Pancreas (tissue), 10 donors: ENCODE results near the gene THSD4. TPM values are rescaled to one million over a fixed set of nuclear protein-coding genes. Genes with fewer than 3 reads are reported as not detected.

Experiments used
- ATAC-seq, 4 donors: fragments of 200-7000 bp; cut with Tn5 transposase; one replicate each; pipeline versions ENCODE4 v1.8.0 to v1.9.1; 2020; ENCODE audit warnings: mild to moderate bottlenecking in 4 of 4, moderate library complexity in 4 of 4
- DNase-seq, 6 donors: peaks; one replicate each; pipeline ENCODE4 v3.0.0-alpha.2; 2020
- FAIRE-seq: peaks from 2 replicates; lab custom pipeline; 2012; peaks lifted over from hg19 to GRCh38; lab: Jason Lieb, UNC
- H3K27ac ChIP-seq, 4 donors: fragments of 200-600 bp; sonication (generic); 1 replicate in 3 of 4; 2 replicates in 1 of 4; pipeline versions ENCODE4 v1.5.0 to v1.8.0; 2020
- H3K27me3 ChIP-seq, 4 donors: fragments of 200-600 bp; one replicate each; pipeline ENCODE4 v1.8.0; 2021
- H3K36me3 ChIP-seq, 3 donors: fragments of 200-600 bp; sonication (generic) in 1 of 3; one replicate each; pipeline versions ENCODE4 v1.5.0 to v1.8.0; 2020 to 2021
- H3K4me1 ChIP-seq, 3 donors: fragments of 200-600 bp; one replicate each; pipeline ENCODE4 v1.8.0; 2021
- H3K4me3 ChIP-seq, 4 donors: fragments of 200-600 bp; sonication (generic) in 2 of 4; one replicate each; pipeline versions ENCODE4 v1.5.0 to v1.8.0; 2020 to 2021
- H3K9me3 ChIP-seq, 4 donors: fragments of 200-600 bp; one replicate each; pipeline ENCODE4 v1.8.0; 2021
- CTCF ChIP-seq, 4 donors: fragments of 200-600 bp; sonication (generic) in 3 of 4; IDR thresholded peaks; one replicate each; pipeline versions ENCODE4 v1.5.0 to v1.8.0; 2021; ENCODE audit warnings: antibody characterized with exemption in 4 of 4
- WGBS, 2 donors: extraction: QIAGEN DNeasy Blood & Tissue Kit; methylation state at CpG; one replicate each; pipeline ENCODE4 v1.1.7; 2013; 5-methylcytosine and 5-hydroxymethylcytosine counted together
- intact Hi-C, 3 donors: fragments of 100-400 bp; cut with DNase I; formaldehyde crosslinking; loops; one replicate each; pipeline versions ENCODE4 v1.11.1 to v1.14.2; 2022
- polyA plus RNA-seq, 2 donors: library from polyadenylated mRNA; stranded (reverse); fragments of 200-250 nt; gene quantifications; one replicate each; pipeline ENCODE4 v1.2.3, GENCODE V29; 2013
- total RNA-seq, 6 donors: library from RNA; stranded (reverse); fragmentation: NEBNext Ultra II Directional in 4 of 6; extraction: Animal tissue kit (Norgen Biotek cat#: 25700) in 4 of 6; gene quantifications; one replicate each; pipeline versions ENCODE4 v1.2.1 to v1.2.4, GENCODE V29; 2021 to 2023
- donor health status: healthy with polysubstance abuse.
- donor health status: DM: no; HTN: no; CAD: no; lungs with moderate emphysema.
- donor health status: DM: no; HTN: no; CAD: no.
- donor health status: control.
- donor health status: control.
- donor health status: Bipolar disorder and iron deficiency.
- donor health status: DM: yes; HTN: yes; CAD: no.
- donor health status: DM: no; HTN: no; CAD: no.
- donor health status: DM: no; HTN: no; CAD: no.
- donor health status: DM: yes; HTN: yes; CAD: no.

Gene THSD4
- total and polyA plus RNA-seq, 8 donors, result 6.0 to 17.8 (median 13.3) TPM

- no peak for FAIRE-seq
- Histone ChIP-seq H3K4me3 (no peak overlapping the region), H3K27me3 (no peaks in the 10 kb centered on the region), H3K27ac (no peak overlapping the region), H3K9me3 (no peaks in the 10 kb centered on the region), H3K36me3 (no peaks in the 10 kb centered on the region), H3K4me1 (no peaks in the 10 kb centered on the region)
- no peak for ATAC-seq
- intact Hi-C loops, result no loop called here
- TF ChIP-seq CTCF (IDR thresholded peaks at IDR 0.05), result no peak
- WGBS, 2 donors, result 75 to 78% methylated on average over 2 of the region's 2 CpGs
- DNase-seq, result no peak
These were observed 511.9 kb downstream of the THSD4 start for GRCh38 chr15:71627188-71627587.

- ATAC-seq, result no peak
- TF ChIP-seq CTCF (IDR thresholded peaks at IDR 0.05), result no peak
- WGBS, 2 donors, result 74 to 81% methylated on average over 3 of the region's 3 CpGs
- H3K4me3 ChIP-seq, result no peak overlapping the region
- H3K27ac ChIP-seq, result no peak overlapping the region
- FAIRE-seq, result no peak
- intact Hi-C loops, result no loop called here
- no peak for DNase-seq
- H3K36me3 ChIP-seq, result no peaks in the 10 kb centered on the region
- H3K4me1 ChIP-seq, result no peaks in the 10 kb centered on the region
- no peaks in the 10 kb centered on the region for H3K9me3 ChIP-seq
- H3K27me3 ChIP-seq, result no peaks in the 10 kb centered on the region
These were observed 512.3 kb downstream of the THSD4 start for GRCh38 chr15:71627604-71628003.

- H3K27me3 ChIP-seq, result no peaks in the 10 kb centered on the region
- 61 to 75% methylated on average over 11 of the region's 11 CpGs for WGBS, 2 donors
- no peak for TF ChIP-seq CTCF (IDR thresholded peaks at IDR 0.05)
- H3K27ac ChIP-seq, result no peak overlapping the region
- no peaks in the 10 kb centered on the region for H3K36me3 ChIP-seq
- H3K4me1 ChIP-seq, result no peaks in the 10 kb centered on the region
- H3K4me3 ChIP-seq, result no peak overlapping the region
- no peak for ATAC-seq
- intact Hi-C loops, result no loop called here
- DNase-seq, result no peak
- no peak for FAIRE-seq
- no peaks in the 10 kb centered on the region for H3K9me3 ChIP-seq
These were observed 513.9 kb downstream of the THSD4 start for GRCh38 chr15:71628988-71629770.

GRCh38 chr15:71629781-71630474, 514.7 kb downstream of the THSD4 start:
- Histone ChIP-seq H3K4me1 (no peaks in the 10 kb centered on the region), H3K9me3 (no peaks in the 10 kb centered on the region), H3K27me3 (no peaks in the 10 kb centered on the region), H3K36me3 (no peaks in the 10 kb centered on the region), H3K27ac (no peak overlapping the region), H3K4me3 (no peak overlapping the region)
- FAIRE-seq, result no peak
- DNase-seq, result no peak
- intact Hi-C loops, result no loop called here
- no peak for ATAC-seq
- 57 to 72% methylated on average over 9 of the region's 9 CpGs for WGBS, 2 donors
- TF ChIP-seq CTCF (IDR thresholded peaks at IDR 0.05), result no peak

GRCh38 chr15:71630475-71630809, 515.2 kb downstream of the THSD4 start:
- intact Hi-C loops, result no loop called here
- Histone ChIP-seq H3K27me3 (no peaks in the 10 kb centered on the region), H3K4me3 (no peak overlapping the region), H3K27ac (no peak overlapping the region), H3K9me3 (no peaks in the 10 kb centered on the region), H3K4me1 (no peaks in the 10 kb centered on the region), H3K36me3 (no peaks in the 10 kb centered on the region)
- ATAC-seq, result no peak
- FAIRE-seq, result no peak
- TF ChIP-seq CTCF (IDR thresholded peaks at IDR 0.05), result no peak
- 82 to 87% methylated on average over 2 of the region's 2 CpGs for WGBS, 2 donors
- no peak for DNase-seq
